GM18519 (cell line): Measurements from ENCODE around the gene N4BP3.
"Not testable (repeated sequence)": the region's sequence is repeated elsewhere in the genome, so short reads cannot be mapped to it uniquely, and the experiment has no call there.

Experiments used
- ATAC-seq: cut with Tn5 transposase; IDR thresholded peaks from one replicate; pipeline ENCODE4 v1.9.1; 2021; ENCODE audit warnings: mild to moderate bottlenecking, moderate library complexity; ENCODE audit not compliant: unreplicated experiment, low FRiP score

The N4BP3 gene, protein sequence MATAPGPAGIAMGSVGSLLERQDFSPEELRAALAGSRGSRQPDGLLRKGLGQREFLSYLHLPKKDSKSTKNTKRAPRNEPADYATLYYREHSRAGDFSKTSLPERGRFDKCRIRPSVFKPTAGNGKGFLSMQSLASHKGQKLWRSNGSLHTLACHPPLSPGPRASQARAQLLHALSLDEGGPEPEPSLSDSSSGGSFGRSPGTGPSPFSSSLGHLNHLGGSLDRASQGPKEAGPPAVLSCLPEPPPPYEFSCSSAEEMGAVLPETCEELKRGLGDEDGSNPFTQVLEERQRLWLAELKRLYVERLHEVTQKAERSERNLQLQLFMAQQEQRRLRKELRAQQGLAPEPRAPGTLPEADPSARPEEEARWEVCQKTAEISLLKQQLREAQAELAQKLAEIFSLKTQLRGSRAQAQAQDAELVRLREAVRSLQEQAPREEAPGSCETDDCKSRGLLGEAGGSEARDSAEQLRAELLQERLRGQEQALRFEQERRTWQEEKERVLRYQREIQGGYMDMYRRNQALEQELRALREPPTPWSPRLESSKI

DNA sequence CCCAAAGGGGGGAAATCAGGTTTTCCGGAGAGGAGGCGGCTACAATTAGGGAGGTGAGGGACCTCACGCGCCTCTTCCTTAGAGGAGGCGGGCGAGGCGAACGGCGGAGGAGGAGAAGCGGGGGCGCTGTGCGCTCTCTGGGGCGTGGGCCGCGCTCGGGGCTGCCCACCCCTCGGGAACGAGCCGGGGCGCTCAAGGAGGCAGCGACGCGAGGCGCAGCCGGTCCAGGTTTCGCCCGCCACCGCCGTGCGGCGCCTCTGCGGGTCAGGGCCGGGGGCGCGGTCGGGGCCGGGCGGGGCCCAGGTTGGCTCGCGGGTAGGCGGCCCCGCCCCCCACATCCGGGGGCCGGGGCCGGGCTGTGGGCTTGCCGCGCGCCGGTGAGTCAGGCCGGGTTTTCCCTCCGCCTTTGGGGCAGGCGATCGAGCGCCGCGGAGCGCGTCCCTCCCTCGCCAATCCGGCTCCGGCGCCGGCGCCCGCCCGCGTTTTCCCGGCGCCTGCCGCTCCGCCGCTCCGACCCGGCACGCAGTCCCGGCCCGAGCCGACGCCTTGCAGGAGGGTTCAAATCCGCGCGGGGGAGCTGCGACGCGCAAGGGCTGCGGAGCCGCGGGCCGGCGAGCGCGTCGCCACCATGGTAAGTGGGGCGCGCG, at the start of gene N4BP3:
TSS of gene N4BP3 (plus strand) at position 392 of the 647 bp plus-strand sequence. CDS start 6,052 bp downstream, outside the sequence.
- ATAC-seq, result peak; percentile 45

- no peak for ATAC-seq
Observed at GRCh38 chr5:178067755-178068154, 45.6 kb upstream of the N4BP3 start.

DNA sequence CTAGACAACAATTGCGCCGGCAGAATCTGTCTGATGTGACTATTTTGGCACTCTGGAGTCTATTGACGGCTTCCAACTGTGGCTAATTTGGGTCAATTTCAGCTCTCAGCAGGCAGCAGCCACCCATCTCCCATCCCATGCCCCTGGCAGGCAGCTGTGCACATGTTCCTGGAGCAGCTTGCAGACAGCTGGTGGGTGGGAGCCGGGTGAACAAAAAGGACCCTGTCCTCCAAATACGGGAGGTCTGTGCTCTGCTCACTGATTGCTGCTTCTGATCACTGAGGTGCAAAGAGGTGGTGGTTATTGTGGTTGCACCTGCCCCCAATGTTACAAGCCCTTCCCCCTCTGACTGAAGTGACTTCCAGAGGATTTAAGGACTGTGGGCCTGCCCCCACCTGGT, 45.0 kb upstream of the N4BP3 start:
- ATAC-seq, result no peak

- ATAC-seq, result no peak
Observed at GRCh38 chr5:178069909-178070308, 43.4 kb upstream of the N4BP3 start.

- no peak for ATAC-seq
Observed at GRCh38 chr5:178071108-178071507, 42.2 kb upstream of the N4BP3 start.

DNA sequence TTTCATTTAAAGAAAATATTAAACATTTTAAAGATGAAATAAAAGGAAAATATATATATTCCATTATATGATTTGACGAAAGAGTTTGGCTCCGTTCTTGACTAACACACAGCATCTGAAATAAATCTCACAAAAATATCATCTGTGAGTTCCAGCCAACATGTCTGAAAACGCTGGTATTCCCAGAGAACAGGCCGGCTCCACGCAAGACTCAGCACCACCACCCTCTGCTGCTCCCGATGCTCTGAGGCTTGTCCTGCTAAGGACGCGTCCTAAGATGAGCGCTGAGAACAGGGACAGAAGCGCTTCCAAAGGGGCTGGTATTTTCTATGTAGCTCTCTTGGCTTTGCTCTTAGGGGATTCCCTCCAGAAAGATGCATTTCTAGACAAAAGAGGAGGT, 40.6 kb upstream of the N4BP3 start:
- no peak for ATAC-seq

GRCh38 chr5:178074266-178074952, 38.9 kb upstream of the N4BP3 start:
- no peak for ATAC-seq

DNA sequence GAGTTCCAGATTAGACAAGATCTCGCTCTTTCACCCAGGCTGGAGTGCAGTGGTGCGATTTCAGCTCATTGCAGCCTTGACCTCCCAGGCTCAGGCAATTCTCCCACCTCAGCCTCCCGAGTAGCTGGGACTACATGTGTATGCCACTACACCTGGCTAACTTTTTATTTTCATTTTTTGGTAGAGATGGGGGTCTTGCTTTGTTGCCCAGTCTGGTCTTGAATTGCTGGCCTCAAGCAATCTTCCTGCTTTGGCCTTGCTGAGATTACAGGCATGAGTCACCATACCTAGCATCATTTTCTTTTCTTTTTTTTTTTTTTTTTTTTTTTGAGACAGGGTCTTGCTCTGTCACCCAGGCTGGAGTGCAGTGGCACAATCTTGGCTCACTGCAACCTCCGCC, 36.4 kb upstream of the N4BP3 start:
- ATAC-seq, result not testable (repeated sequence)

GRCh38 chr5:178077751-178078150, 35.6 kb upstream of the N4BP3 start:
- no peak for ATAC-seq

DNA sequence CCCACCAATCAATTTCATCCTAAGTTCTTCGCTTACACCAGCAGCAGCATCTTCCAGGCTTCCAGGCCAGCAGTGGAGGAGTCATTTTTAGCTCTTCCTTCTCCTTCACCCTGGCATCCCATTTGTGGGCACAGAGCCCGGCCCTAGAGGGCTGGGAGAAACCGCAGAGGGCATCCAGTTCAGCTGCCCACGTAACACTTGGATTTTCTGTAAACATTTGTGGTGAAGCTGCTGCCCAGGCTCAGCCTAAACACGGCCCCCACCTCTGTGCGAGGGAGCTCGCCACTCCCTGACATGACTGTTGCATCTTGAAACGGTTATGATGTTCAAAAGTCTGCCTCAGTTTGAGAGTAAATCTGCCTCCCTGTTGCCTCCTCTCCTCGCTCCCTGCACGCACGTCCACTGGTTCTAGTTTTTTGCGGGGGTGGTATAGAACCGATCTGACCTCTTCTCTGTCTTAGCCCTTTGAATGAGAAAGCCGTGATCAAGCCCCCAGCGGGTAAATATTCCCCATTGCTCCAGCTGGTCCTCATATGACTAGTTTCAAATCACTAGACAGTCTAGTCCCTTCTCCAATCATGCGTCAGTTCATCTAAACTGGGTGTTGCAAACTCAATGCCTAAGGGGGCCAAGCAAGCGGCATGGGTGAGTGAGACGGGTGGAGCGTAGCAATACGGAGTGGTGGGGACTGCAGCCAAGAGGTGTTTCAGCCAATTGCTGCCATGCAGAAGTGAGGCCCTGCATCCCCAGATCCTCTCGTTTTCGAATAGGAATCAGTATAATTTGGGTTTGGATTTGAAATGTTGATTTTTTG, 34.9 kb upstream of the N4BP3 start:
- no peak for ATAC-seq

GRCh38 chr5:178080056-178080455, 33.3 kb upstream of the N4BP3 start:
- ATAC-seq, result no peak

- ATAC-seq, result no peak
Observed at GRCh38 chr5:178080618-178081410, 32.5 kb upstream of the N4BP3 start.

- ATAC-seq, result no peak
Observed at GRCh38 chr5:178081571-178082243, 31.6 kb upstream of the N4BP3 start.

DNA sequence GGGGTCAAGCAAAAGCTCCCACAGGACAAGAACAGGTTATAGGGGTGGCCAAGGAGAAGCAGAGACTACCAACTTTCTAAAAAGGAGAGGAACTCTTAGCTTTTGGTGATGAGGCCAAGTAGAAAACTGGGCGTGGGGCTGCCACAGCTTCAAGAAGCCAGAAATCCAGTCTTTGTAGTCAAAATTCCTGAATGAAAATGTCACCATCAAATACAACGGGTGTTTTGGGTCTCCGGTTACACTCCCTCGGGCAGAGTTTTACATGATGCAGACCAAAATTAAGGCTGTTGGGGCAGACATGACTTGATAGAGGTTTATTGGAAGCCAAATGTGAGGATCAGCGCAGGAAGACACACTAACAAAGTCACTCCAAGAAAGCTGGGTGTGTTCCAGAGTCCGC, 29.4 kb upstream of the N4BP3 start:
- ATAC-seq, result no peak

- ATAC-seq, result no peak
Observed at GRCh38 chr5:178085316-178085715, 28.0 kb upstream of the N4BP3 start.

GRCh38 chr5:178086266-178086665, 27.1 kb upstream of the N4BP3 start:
- ATAC-seq, result no peak

GRCh38 chr5:178087199-178087598, 26.1 kb upstream of the N4BP3 start:
- ATAC-seq, result not testable (repeated sequence)

- ATAC-seq, result no peak
Observed at GRCh38 chr5:178090856-178091255, 22.5 kb upstream of the N4BP3 start.

DNA sequence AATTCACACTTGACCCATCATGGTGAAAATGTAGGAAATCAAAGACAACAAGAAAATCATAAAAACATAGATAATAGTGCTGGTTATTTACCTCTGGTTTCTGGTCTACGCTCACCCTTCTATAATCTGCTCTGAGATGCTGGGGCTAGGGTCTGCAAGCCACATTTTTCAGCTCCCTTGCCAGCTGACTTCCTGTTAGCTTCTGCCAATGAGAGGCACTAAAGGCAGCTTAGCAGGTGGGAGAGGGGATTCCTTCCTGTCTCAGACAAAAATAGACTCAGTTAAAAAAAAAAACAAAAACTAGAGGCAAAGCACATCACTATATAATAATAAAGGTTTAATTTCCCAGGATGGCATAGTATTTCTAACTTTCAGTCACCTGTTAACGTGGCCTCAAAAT, 20.2 kb upstream of the N4BP3 start:
- no peak for ATAC-seq
